KMS-11 (cell line): ENCODE data around the gene BGN.

Experiments
- H2AFZ ChIP-seq: fragments of 200-600 bp; sonication (generic); 2 replicates; pipeline ENCODE4 v1.6.1; 2016; ENCODE audit warnings: antibody characterized with exemption, mixed run types, low read depth
- H3K27ac ChIP-seq: fragments of 200-600 bp; sonication (generic); 2 replicates; pipeline ENCODE4 v1.6.1; 2016; ENCODE audit warnings: mild to moderate bottlenecking, mixed run types
- H3K27me3 ChIP-seq: fragments of 200-600 bp; sonication (generic); 2 replicates; pipeline ENCODE4 v1.6.1; 2017; ENCODE audit warnings: mild to moderate bottlenecking, low read depth, mixed run types, moderate library complexity; ENCODE audit not compliant: insufficient read depth
- H3K36me3 ChIP-seq: fragments of 200-600 bp; sonication (generic); 2 replicates; pipeline ENCODE4 v1.6.1; 2017; ENCODE audit warnings: mild to moderate bottlenecking, mixed run types; ENCODE audit not compliant: insufficient read depth
- H3K4me1 ChIP-seq: fragments of 200-600 bp; sonication (generic); 2 replicates; pipeline ENCODE4 v1.6.1; 2016; ENCODE audit warnings: mild to moderate bottlenecking, low read depth, mixed run types; ENCODE audit not compliant: poor library complexity, severe bottlenecking
- H3K4me2 ChIP-seq: fragments of 200-600 bp; sonication (generic); 2 replicates; pipeline ENCODE4 v1.7.0; 2016; ENCODE audit warnings: mild to moderate bottlenecking, mixed run types
- H3K4me3 ChIP-seq: fragments of 200-600 bp; sonication (generic); IDR thresholded peaks from 2 replicates; pipeline ENCODE4 v1.6.1; 2017; ENCODE audit warnings: low read depth, low read length, mixed read lengths; ENCODE audit not compliant: insufficient read depth
- H3K79me2 ChIP-seq: fragments of 200-600 bp; sonication (generic); 2 replicates; pipeline ENCODE4 v1.6.1; 2016; ENCODE audit warnings: low read depth, mixed run types; ENCODE audit not compliant: insufficient read depth
- H3K9ac ChIP-seq: fragments of 200-600 bp; sonication (generic); 2 replicates; pipeline ENCODE4 v1.6.1; 2016; ENCODE audit warnings: mild to moderate bottlenecking, mixed run types
- H4K20me1 ChIP-seq: fragments of 200-600 bp; sonication (generic); 2 replicates; pipeline ENCODE4 v1.6.1; 2016; ENCODE audit warnings: mild to moderate bottlenecking, mixed run types; ENCODE audit not compliant: insufficient read depth
- CTCF ChIP-seq: fragments of 200-600 bp; sonication (generic); conservative IDR thresholded peaks from 2 replicates; pipeline ENCODE4 v1.6.1; 2017; ENCODE audit warnings: low read depth, mild to moderate bottlenecking, antibody characterized with exemption, low read length, moderate library complexity, mixed read lengths

BGN gene

DNA sequence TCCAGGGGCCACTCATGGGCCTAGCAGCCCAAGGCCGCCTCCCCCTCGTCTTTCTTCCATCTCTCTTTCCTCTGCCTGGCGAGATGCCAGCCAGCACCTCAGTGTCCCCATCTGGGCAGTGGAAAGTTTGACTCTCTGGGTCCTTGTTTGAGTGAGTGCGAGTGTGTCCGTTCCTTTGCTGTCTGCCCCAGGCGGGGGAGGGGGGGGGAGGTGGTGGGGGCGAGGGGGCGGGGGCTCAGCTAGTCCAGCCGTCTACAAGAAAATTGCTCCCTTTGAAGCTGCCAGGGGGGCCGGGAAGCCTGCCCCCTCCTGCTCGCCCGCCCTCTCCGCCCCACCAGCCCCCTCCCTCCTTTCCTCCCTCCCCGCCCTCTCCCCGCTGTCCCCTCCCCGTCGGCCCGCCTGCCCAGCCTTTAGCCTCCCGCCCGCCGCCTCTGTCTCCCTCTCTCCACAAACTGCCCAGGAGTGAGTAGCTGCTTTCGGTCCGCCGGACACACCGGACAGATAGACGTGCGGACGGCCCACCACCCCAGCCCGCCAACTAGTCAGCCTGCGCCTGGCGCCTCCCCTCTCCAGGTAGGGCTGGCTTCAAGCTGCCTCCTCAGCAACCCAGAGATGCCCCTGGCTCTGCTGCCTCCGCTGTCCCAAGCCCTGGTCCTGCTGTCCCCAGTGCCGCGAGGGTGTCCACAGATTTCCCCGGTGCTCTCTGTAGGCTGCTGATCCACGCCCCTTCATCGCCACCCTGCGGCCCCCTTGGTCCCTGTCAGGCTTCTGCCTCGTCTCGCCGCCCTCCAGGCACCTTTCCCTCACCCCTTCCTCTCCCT lies at the start of gene BGN:
Gene BGN, plus strand, starts transcription at position 440 of the 821 bp plus-strand sequence. CDS start 9,652 bp downstream, outside the sequence.
- no peaks in the 10 kb centered on the region for H3K4me1 ChIP-seq
- H4K20me1 ChIP-seq: no peaks in the 10 kb centered on the region
- no peak for TF ChIP-seq CTCF
- no peak within 1 kb of the TSS for H3K4me2 ChIP-seq
- no peaks in the 10 kb centered on the region for H3K36me3 ChIP-seq
- no peak within 1 kb of the TSS for H2AFZ ChIP-seq
- H3K27me3 ChIP-seq: peaks cover 15% of the 10 kb centered on the region; the same call in 1 of the 2 replicates
- no peaks in the 10 kb centered on the region for H3K79me2 ChIP-seq
- no peak within 1 kb of the TSS for H3K4me3 ChIP-seq
- no peak within 1 kb of the TSS for H3K9ac ChIP-seq
- no peak within 1 kb of the TSS for H3K27ac ChIP-seq

DNA sequence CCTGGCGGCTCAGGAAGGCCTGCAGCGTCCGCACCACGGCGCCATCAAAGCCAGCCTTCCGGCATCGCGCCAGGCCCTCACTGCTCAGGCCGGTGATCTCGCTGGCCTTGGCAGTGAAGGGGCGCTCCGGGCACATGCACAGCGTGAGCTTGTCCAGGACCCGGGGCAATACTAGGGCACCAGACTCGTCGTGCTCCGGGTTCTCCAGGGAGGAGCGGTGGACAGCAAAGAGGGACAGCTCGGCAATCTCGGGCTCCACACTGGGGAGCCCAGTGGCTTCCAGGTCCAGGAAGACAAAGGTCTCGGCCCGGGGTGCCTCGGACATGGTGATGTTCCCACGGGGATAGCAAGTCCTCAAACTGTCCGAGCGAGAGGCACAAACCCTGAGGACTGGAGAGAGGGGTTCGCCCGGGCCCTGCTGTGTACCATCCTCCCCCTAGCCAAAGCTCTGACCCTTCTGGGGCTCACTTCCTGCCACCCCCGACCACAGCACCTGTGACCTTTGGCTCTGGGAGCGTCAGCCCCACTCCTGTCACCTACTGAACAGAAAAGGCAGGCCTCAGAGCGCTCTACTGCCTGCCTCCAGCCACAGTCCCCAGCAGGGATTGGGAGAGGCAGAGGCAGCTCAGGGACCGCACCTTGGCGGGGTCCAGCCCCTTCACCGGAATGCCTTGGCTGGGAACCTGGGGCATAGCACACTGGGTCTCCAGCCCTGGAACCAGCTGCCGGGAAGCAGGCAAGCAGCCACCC lies 49.5 kb upstream of the BGN start:
- TF ChIP-seq CTCF: no peak
- Histone ChIP-seq H2AFZ (no peak overlapping the region), H3K4me3 (no peak overlapping the region), H3K9ac (no peak overlapping the region), H3K4me2 (no peak overlapping the region), H3K27me3 (no peaks in the 10 kb centered on the region), H4K20me1 (no peaks in the 10 kb centered on the region), H3K27ac (no peak overlapping the region), H3K79me2 (no peaks in the 10 kb centered on the region), H3K36me3 (no peaks in the 10 kb centered on the region), H3K4me1 (no peaks in the 10 kb centered on the region)

DNA sequence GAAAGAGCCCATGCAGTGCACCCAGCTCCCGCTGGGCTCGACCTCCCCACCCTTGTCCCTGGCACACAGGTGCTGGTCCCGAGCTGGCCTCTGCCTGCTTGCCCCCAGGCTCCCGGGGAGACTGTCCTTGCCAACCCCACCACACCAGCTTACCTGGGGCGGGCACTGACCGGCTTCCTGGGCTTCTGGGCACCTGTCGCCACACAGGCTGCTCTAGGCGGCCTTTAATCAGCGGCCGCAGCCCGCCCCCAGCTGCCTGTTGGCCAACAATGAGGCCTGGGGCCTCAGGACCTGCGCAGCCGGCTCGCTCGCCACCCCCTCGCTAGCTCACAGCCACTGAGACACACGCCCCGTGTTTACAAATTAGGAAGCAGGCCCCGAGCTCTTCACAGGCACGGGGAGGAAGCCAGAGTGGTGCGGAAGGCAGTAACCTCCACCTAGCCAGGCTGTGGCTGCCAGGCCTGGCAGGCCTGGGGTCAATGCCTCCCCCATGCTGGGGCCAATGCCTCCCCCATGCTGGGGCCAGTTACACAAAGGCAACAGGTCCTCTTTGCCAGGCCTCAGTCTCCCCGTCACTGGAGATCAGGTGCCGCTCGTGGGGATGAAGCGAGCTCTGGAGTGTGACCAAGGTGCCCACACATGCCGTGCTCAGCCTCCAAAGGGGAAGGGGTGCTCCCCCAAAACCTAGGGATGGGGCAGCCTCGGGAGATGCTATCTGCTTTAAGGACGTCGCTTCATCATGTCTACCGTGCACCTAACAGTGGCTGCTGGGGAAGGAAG lies 48.7 kb upstream of the BGN start, which contains the start of gene TREX2:
Gene TREX2, minus strand, starts transcription at position 201 of the 780 bp plus-strand sequence. CDS start 626 bp downstream, outside the sequence.
- H3K27me3 ChIP-seq: no peaks in the 10 kb centered on the region
- no peaks in the 10 kb centered on the region for H4K20me1 ChIP-seq
- TF ChIP-seq CTCF: no peak

GRCh38 chrX:153446636-153446936 lies 48.2 kb upstream of the BGN start:
- Histone ChIP-seq H3K4me3 (no peak overlapping the region), H3K4me2 (no peak overlapping the region), H3K4me1 (no peaks in the 10 kb centered on the region), H4K20me1 (no peaks in the 10 kb centered on the region), H3K9ac (no peak overlapping the region), H3K36me3 (no peaks in the 10 kb centered on the region), H3K79me2 (no peaks in the 10 kb centered on the region), H3K27me3 (no peaks in the 10 kb centered on the region), H2AFZ (no peak overlapping the region), H3K27ac (no peak overlapping the region)
- no peak for TF ChIP-seq CTCF

More for the DNA sequence above, 48.7 kb upstream of the BGN start, which contains the start of gene TREX2:
- Histone ChIP-seq H3K4me3 (no peak within 1 kb of the TSS), H3K36me3 (no peaks in the 10 kb centered on the region), H3K4me1 (no peaks in the 10 kb centered on the region), H3K4me2 (no peak within 1 kb of the TSS), H2AFZ (no peak within 1 kb of the TSS), H3K27ac (no peak within 1 kb of the TSS), H3K9ac (no peak within 1 kb of the TSS), H3K79me2 (no peaks in the 10 kb centered on the region)
